CD4-positive, alpha-beta T cell treated with Interleukin-10 for 1 hour (primary cell): ENCODE data around the gene CFAP77.

Experiments used
- DNase-seq: peaks from one replicate; pipeline ENCODE4 v3.0.0-alpha.2; 2020

CFAP77 gene

GRCh38 chr9:132410642-132411041 lies 631 bp downstream of the CFAP77 start:
- DNase-seq: peak; percentile 36

DNA sequence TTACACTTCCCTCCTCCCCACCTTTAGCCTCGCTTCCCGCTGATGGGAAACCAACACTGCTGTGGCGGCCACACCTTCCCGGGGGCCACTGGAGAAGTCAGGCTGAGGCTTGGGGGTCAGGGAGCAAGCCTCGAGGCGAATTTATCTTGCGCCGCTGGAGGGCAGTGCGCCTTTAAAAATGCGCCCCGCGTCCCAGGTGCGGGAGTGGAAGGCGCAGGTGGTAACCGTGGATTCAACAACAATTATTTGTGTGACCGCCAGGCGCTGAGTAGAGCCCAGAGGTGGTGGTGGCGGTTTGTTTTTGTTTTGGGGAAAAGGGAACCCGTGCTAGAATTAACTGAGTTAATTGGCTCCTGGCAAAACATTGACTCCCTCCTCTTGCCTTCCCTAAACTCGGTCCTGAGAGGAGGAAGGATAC lies 1.1 kb downstream of the CFAP77 start:
- DNase-seq: peak; percentile 80

GRCh38 chr9:132412089-132412488 lies 2.1 kb downstream of the CFAP77 start:
- DNase-seq: peak; percentile 32

DNA sequence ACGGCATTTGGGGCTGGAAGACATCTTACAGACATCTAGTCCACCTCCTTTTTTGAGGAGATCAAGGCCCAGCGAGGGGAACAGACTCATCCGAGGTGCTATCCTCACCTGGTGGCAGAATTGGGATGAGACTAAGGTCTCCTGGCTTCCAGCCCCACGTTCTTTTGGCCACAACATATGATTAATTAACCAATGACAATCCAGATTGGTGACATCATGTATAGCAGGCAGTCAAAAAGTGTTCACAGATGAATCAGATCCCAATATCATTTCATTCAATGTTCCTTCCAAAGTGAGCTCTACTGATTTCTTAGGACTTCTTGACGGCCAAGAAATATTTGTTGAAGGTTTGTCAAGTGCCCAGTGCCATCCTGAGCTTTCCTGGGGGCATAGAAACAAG lies 3.9 kb downstream of the CFAP77 start:
- no peak for DNase-seq

DNA sequence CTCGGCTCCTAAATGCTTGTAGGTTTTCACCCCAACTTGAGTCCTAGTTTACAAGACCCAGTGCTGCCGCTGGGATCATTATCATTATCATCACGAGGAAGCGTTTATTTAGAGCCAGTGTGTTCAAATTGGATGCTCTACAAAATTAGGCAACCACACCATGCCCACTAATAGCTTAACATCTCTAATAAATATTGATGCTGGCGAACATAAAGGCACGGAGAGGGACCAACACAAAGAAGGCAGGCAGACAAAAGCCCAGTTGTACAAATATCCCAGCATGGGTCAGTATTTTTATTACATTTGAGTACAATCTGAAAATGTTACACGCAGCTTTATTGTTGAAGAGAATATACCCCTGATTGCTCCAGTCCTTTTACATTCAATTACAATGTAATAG lies 4.7 kb downstream of the CFAP77 start:
- no peak for DNase-seq

GRCh38 chr9:132415181-132415580 lies 5.2 kb downstream of the CFAP77 start:
- no peak for DNase-seq

- no peak for DNase-seq
Observed at GRCh38 chr9:132418726-132419363, 8.8 kb downstream of the CFAP77 start.

DNA sequence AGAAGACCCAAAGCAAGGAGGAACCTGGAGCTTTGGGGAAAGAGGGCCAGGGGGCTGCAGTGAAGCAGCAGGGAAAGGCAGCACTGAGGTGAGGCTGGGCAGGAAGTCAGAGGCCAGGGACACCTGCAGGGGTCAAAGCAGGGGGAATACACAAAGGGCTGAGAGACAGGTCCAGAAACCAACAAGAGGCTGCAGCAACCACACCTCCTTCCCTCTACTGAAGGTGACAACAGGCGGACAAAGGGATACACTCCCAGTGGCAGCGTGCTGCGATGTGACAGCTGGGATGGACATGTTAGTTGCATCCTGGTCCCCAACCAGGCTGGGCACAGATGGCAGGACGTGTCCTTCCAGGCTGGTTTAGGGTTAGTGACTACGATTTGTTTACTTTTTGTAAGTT lies 12.6 kb downstream of the CFAP77 start:
- DNase-seq: no peak

- DNase-seq: no peak
Observed at GRCh38 chr9:132423503-132423902, 13.5 kb downstream of the CFAP77 start.

DNA sequence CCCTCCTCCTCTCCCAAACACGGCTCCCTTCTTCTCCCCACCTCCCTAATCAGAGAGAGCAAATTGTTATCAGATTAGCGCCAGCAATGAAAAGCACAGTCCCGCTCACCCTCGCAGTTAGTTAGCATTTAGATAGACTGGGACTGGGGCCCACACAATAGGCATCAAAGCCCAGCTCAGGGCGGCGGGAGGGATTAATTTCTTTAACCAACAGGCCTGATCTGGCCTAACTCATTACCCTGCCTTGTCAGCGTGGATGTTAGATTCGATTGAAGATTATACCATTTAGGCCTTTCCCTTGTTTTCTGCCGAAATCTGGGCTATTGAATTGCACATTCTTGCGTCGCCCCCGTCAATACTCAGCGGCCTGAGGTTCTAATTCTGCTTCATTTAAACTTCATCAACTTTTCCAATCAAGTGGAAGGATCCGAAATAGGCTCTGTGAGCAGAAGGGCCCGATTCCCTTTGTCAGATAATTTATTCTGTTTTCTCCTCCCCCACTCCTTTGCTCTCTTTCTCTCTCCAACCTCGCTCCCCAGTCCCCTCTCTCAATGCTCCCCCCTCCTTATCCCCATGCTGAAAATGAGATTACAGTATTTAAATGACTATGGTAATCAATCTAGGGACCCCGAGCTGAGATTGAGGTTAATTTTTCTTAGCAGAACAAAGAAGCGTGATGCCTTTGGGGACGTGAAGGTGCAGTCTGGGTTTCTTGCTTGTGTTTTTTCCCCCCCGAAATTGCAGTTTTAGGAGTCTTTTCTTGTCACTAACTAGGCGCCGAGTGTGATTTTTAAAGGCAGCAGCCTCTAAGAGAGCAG lies 15.1 kb downstream of the CFAP77 start:
- no peak for DNase-seq

- no peak for DNase-seq
Observed at GRCh38 chr9:132425675-132426062, 15.7 kb downstream of the CFAP77 start.

- DNase-seq: no peak
Observed at GRCh38 chr9:132426639-132427414, 16.8 kb downstream of the CFAP77 start.

GRCh38 chr9:132430998-132431397 lies 21.0 kb downstream of the CFAP77 start:
- DNase-seq: no peak

DNA sequence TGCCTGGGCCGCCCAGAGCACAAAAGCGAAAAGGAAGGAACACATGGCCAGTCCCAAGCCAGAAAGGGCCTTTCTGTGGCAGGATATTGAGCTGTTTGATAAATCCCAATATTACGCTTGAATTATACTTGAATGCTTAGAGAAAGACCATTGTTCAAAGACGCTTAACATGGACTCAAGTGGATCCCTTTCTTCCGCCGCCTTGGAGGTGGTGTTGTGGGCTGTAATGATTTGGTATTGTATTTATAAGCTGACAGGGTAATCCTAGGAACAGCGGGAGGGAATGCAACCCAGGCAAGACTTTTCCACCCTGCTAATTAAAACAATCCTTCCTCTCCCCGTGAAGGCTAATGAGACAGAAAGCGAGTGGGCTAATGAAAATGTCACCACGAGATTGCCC lies 24.9 kb downstream of the CFAP77 start:
- DNase-seq: no peak

DNA sequence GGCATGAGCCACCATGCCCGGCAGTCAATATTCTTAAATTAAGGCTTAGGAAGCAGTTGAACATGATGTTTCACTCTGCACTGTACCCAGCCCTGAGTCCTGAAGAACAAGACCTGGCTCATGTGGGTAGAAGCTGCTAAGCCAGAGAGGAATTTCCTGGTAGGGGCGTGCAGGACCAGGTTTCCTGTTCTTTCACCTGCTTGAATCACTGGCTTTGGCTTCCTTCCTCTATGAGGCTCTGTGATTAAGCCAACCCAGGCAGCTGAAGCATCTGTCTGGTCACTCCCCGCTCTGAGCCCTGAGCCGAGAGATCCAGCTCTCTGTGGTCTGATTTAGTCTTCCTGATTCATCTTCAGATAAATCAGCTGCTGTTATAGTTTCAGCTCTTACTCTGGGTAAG lies 29.1 kb downstream of the CFAP77 start:
- DNase-seq: no peak

DNA sequence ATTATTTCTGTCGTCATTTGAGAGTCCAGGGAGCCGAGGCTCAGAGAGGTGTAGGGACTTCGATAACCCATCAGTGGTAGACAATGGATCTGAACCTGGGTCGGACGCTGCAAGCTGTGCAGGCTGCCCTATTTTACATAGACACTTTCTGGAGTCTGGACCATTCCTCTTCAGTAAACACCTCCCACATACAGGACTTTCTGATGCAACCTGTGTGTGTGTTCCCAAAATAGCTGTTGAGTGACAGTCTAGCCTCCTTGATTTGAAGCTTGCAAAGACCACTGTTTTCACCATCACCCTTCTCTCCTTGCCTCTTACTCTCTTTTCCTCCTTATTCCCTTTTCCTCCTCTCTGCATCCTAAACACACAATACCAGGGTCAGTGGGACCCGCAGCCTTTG lies 30.7 kb downstream of the CFAP77 start:
- DNase-seq: no peak

DNA sequence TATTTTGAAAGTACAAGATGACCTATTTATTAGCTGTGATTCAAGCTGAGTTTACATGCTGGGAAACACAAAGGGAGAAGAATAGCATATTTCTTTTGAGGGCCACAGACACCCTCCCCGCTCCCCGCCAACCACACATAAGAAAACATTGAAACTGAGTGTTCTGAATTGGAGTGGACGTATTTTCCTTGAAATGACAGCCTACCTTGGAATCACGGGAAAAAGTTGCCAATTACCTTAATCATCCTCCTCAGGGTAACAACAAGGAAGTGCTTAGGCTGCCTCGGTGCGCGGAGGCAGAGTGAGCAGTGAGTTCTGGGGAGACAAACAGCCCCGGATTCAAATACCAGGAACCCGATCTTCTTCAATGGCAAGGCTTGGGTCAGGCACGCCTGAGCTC lies 31.4 kb downstream of the CFAP77 start:
- DNase-seq: no peak

DNA sequence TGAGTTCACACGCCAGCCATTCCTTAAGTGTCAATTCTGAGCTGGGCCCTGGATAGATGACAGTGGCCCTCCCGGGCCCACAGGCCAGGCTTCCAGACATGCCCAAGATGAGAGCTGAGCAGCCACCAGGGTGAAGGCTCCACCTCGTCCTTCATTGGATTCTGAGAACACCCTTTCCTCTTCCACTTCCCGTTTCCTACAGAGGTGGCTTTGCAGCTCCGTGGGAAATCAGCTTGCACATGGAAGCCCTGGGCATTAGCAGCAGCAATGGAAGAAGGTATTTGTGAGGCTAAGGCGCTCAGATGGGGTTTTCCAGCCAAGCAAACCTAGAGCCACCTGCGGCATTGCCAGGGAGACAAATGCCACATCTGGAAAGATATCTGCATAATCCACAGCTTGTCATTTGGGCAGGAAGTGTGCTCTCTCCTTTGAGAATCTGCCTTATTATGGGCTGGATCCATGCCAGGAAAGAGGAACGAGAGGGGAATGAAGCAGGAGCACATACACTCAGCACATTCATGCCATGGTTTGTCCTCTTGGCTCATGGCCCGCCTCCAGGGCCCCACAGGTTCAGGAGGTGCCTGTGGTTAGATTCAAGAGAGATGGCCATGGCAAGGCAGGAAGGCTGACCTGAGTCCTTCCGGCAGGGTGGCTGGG lies 34.1 kb downstream of the CFAP77 start:
- DNase-seq: no peak

DNA sequence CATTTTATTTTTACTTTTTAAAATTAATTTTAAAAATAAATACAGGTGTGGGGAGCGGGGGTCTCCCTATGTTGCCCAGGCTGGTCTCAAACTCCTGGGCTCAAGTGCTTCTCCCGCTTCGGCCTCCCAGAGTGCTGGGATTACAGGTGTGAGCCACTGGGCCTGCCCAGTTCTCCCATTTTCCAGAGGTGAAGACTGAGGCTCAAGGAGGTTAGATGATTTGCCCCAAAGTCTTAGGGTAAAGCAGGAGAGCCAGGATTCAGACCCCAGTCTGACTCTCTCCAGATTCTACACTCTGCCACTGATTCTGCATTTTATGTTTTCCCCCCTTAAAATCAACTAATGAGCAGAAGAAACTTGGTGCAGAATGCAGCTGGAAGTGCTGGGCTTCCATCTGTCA lies 36.9 kb downstream of the CFAP77 start:
- DNase-seq: no peak

- DNase-seq: no peak
Observed at GRCh38 chr9:132447346-132447745, 37.3 kb downstream of the CFAP77 start.

- DNase-seq: no peak
Observed at GRCh38 chr9:132447902-132448301, 37.9 kb downstream of the CFAP77 start.

- peak; percentile 50 for DNase-seq
Observed at GRCh38 chr9:132451276-132451675, 41.3 kb downstream of the CFAP77 start.

- DNase-seq: no peak
Observed at GRCh38 chr9:132456241-132456640, 46.2 kb downstream of the CFAP77 start.
